ENCODE measurements around the gene PRKCE. TPM values are rescaled to one million over a fixed set of nuclear protein-coding genes. Genes with fewer than 3 reads are reported as not detected.

PRKCE gene
- total RNA-seq, 1 donor from 2014 or later = 4.6 TPM

DNA sequence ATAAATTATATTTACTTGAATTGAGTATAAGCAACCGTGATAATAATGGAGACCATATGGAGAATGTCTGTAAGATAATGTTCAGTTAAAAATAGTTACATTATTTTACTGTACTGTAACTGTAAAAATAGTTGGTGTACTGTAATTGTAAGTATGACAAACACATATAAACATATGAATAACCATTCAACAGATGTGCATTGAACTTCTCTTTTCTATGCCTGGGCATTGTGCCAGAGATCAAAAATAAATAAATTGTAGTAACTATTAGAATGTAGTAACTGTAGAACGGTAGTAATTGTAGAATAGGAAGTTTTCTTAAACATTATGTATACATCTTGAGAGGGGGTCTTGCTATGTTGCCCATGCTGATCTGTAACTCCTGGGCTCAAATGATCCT is 358.3 kb downstream of the PRKCE start:
- no peaks in the 10 kb centered on the region for H3K27me3 ChIP-seq
- intact Hi-C loops (cut with DNase I) = loop anchor here (5.0 kb wide), 3 partner anchors 53 to 358 kb away; partner anchors contain the start of gene EPAS1
- H3K4me1 ChIP-seq = peaks cover 0 to 4% of the 10 kb centered on the region in 2 donors
- peaks cover 0 to 3% of the 10 kb centered on the region in 2 donors for H3K36me3 ChIP-seq
- no peaks in the 10 kb centered on the region for H3K9me3 ChIP-seq
- DNase-seq (ENCODE audit: low spot score in 2 of 2) = no peak
- no peak overlapping the region for H3K4me3 ChIP-seq
- H3K27ac ChIP-seq = no peak overlapping the region
- TF ChIP-seq, protein P1, sequence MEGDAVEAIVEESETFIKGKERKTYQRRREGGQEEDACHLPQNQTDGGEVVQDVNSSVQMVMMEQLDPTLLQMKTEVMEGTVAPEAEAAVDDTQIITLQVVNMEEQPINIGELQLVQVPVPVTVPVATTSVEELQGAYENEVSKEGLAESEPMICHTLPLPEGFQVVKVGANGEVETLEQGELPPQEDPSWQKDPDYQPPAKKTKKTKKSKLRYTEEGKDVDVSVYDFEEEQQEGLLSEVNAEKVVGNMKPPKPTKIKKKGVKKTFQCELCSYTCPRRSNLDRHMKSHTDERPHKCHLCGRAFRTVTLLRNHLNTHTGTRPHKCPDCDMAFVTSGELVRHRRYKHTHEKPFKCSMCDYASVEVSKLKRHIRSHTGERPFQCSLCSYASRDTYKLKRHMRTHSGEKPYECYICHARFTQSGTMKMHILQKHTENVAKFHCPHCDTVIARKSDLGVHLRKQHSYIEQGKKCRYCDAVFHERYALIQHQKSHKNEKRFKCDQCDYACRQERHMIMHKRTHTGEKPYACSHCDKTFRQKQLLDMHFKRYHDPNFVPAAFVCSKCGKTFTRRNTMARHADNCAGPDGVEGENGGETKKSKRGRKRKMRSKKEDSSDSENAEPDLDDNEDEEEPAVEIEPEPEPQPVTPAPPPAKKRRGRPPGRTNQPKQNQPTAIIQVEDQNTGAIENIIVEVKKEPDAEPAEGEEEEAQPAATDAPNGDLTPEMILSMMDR (IDR thresholded peaks at IDR 0.05) = no peak

DNA sequence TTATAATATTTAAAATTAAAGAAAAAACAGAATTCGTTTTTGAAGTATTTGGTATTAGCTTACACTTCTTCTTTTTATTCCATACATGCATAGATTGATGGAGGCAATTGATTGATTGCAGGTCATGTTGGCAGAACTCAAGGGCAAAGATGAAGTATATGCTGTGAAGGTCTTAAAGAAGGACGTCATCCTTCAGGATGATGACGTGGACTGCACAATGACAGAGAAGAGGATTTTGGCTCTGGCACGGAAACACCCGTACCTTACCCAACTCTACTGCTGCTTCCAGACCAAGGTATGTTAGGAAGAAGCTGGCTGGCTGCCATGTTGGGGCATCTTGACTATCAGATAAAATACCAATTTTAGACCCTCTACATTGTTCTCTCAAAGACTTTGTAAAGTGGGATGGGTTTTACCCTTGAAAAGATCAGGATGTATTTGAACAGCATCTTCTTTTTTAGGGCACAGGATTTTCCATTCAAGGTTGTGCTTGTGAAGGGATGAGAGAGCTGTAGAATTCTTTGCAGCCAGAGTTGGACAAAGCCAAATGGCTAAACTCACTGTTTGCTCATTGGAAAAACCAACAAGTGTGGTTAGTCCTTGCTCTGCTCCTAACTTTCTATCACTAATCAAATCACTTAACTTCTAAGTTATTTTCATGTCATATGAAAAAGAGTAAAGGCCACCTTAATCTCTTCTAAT is 358.9 kb downstream of the PRKCE start:
- Histone ChIP-seq H3K4me1 (peaks cover 0 to 8% of the 10 kb centered on the region in 2 donors), H3K27ac (no peak overlapping the region), H3K27me3 (no peaks in the 10 kb centered on the region), H3K9me3 (no peaks in the 10 kb centered on the region), H3K4me3 (no peak overlapping the region), H3K36me3 (peaks cover 0 to 3% of the 10 kb centered on the region in 2 donors)
- intact Hi-C loops (cut with DNase I) = loop anchor here (5.0 kb wide), 3 partner anchors 52 to 357 kb away; partner anchors contain the start of gene EPAS1
- no peak for DNase-seq (ENCODE audit: low spot score in 2 of 2)
- TF ChIP-seq, protein P1 (IDR thresholded peaks at IDR 0.05) = no peak

DNA sequence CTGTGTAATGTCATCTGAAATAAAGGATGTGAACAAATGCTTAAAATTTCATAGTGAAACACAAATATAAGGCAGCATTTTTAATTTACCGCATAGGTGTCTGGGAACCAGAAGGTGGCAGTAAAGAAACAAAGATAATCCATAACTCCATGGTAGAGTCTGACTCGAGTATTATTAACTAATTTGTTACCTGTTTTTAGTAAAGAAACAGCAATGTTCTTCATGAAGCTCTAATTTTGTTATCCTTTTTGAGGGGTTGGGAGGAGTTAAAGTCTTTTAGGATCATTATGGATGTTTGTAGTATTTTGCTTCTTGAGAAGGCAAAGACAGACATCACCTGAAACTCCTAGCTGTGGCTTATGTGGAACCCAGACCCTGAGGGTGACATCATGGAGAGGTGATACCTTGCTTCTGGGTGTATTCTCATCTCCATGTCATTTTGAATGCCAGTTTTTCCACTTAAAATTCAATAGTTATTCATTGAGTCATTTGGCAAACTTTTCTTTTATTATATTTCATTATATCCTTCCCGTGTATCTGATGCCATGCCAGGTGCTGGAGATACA is 359.5 kb downstream of the PRKCE start:
- Histone ChIP-seq H3K4me1 (peaks cover 0 to 14% of the 10 kb centered on the region in 2 donors), H3K4me3 (no peak overlapping the region), H3K27ac (no peak overlapping the region), H3K9me3 (no peaks in the 10 kb centered on the region), H3K27me3 (no peaks in the 10 kb centered on the region), H3K36me3 (peaks cover 0 to 3% of the 10 kb centered on the region in 2 donors)
- TF ChIP-seq, protein P1 (IDR thresholded peaks at IDR 0.05) = peak; percentile 51 to 68 (median 65)
- no peak for DNase-seq (ENCODE audit: low spot score in 2 of 2)
- intact Hi-C loops (cut with DNase I) = loop anchor here (1.0 to 5.0 kb wide), 4 partner anchors 51 to 450 kb away; partner anchors contain the start of gene EPAS1

DNA sequence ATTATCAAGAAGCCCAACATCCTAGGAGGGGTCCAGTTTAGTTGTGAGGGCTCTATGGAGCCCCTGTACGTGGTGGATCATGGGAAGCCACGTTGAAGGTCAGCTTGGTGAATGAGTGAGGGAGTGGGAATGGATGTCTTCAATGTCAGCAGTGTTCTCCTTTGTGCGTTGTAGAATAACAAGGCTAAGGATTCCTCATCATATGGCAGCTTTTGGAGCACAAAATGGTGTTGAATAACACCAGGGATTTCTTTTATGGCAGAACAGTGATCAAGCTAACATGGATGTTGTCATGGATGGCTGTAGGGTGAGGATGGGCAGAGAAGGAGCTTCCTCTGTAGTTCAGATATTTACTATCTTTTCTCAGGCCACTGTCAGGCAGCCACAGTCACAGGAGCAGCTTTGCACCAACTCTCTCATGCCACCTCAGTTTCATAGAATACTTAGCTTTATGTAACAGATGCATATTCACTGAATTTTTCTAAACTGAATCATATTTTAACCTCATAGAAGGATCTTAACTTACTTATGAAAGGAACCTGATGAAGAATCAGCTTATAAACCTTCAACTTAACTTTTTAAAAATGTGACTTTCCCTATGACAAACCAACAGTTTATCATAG is 361.3 kb downstream of the PRKCE start:
- H3K36me3 ChIP-seq = no peaks in the 10 kb centered on the region
- no peak overlapping the region for H3K27ac ChIP-seq
- intact Hi-C loops (cut with DNase I) = loop anchor here (5.0 kb wide), 3 partner anchors 50 to 355 kb away; partner anchors contain the start of gene EPAS1
- no peak for DNase-seq (ENCODE audit: low spot score in 2 of 2)
- peaks cover 0 to 15% of the 10 kb centered on the region in 2 donors for H3K4me1 ChIP-seq
- no peaks in the 10 kb centered on the region for H3K9me3 ChIP-seq
- H3K27me3 ChIP-seq = no peaks in the 10 kb centered on the region
- no peak overlapping the region for H3K4me3 ChIP-seq
- TF ChIP-seq, protein P1 (IDR thresholded peaks at IDR 0.05) = no peak

DNA sequence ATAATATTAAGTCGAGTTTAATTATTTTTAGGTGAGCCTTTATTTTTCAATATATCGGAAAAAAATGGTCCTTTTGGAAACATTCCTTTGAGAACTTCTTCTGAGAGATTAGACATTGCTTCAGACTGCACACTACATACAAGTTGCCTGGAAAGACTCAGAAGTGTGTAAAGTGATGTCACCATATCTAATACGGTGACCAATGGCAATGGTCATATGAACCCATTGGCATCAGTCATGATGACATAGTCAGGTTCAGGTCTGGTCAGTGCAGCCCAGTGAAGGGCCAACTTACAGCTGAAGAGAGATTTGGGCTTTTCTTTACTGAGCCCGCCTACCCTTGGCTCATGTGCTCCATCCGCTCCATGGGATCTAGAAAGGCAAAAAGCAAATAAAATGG is 362.3 kb downstream of the PRKCE start:
- no peaks in the 10 kb centered on the region for H3K27me3 ChIP-seq
- intact Hi-C loops (cut with DNase I) = loop anchor here (5.0 kb wide), 3 partner anchors 49 to 354 kb away; partner anchors contain the start of gene EPAS1
- no peaks in the 10 kb centered on the region for H3K9me3 ChIP-seq
- H3K4me1 ChIP-seq = peaks cover 0 to 15% of the 10 kb centered on the region in 2 donors
- no peak for DNase-seq (ENCODE audit: low spot score in 2 of 2)
- TF ChIP-seq, protein P1 (IDR thresholded peaks at IDR 0.05) = no peak
- no peak overlapping the region for H3K4me3 ChIP-seq
- no peak overlapping the region for H3K27ac ChIP-seq
- no peaks in the 10 kb centered on the region for H3K36me3 ChIP-seq

All from ascending aorta (tissue), 2 donors.